PC-3 (cell line): Measurements from ENCODE around the gene RABGAP1. TPM values are rescaled to one million over a fixed set of nuclear protein-coding genes. Genes with fewer than 3 reads are reported as not detected.

Experiments
- ATAC-seq: fragments of 200-7000 bp; cut with Tn5 transposase; 2 replicates; pipeline ENCODE4 v1.9.1; 2020; ENCODE audit warnings: mild to moderate bottlenecking, moderate library complexity
- BruUV-seq: library from RNA; stranded (reverse); fragments of 400-500 nt; replicated peaks from 2 replicates; lab custom pipeline; 2021; lab: Mats Ljungman, UMichigan
- CTCF ChIA-PET: fragments of 300-600 bp; sonication (Branson Sonifier 250); formaldehyde crosslinking; loops from one replicate; lab custom pipeline; 2022; ENCODE audit warnings: antibody characterized with exemption; lab: Charles Lee
- POLR2A ChIA-PET: fragments of 300-600 bp; sonication (Branson Sonifier 250); formaldehyde crosslinking; loops from one replicate; lab custom pipeline; 2022; ENCODE audit warnings: antibody characterized with exemption; ENCODE audit not compliant: unreplicated experiment; lab: Charles Lee
- DNase-seq: peaks from one replicate; pipeline ENCODE4 v3.0.0-alpha.2; 2015
- H2AFZ ChIP-seq: fragments of 300-600 bp; sonication (generic); 2 replicates; pipeline ENCODE4 v1.6.0; 2016; ENCODE audit warnings: antibody characterized with exemption, low read length
- H3F3A ChIP-seq: fragments of 300-600 bp; sonication (generic); one replicate; pipeline ENCODE4 v1.6.0; 2017; ENCODE audit warnings: antibody characterized with exemption, low read length, control low read depth, mild to moderate bottlenecking; ENCODE audit not compliant: unreplicated experiment
- H3K27ac ChIP-seq: fragments of 300-600 bp; sonication (generic); 2 replicates; pipeline ENCODE4 v1.5.1; 2016; ENCODE audit warnings: mild to moderate bottlenecking, low read length
- H3K27me3 ChIP-seq: fragments of 300-600 bp; sonication (generic); 2 replicates; pipeline ENCODE4 v1.6.1; 2016; ENCODE audit warnings: low read length, mixed read lengths
- H3K36me3 ChIP-seq: fragments of 300-600 bp; sonication (generic); 2 replicates; pipeline ENCODE4 v1.6.1; 2016; ENCODE audit warnings: low read depth, mixed run types, low read length, mixed read lengths
- H3K4me1 ChIP-seq: fragments of 300-600 bp; sonication (generic); 2 replicates; pipeline ENCODE4 v1.5.1; 2016; ENCODE audit warnings: low read length; ENCODE audit not compliant: insufficient read depth
- H3K4me2 ChIP-seq: fragments of 300-600 bp; sonication (generic); 2 replicates; pipeline ENCODE4 v1.6.0; 2016; ENCODE audit warnings: low read length
- H3K4me3 ChIP-seq: fragments of 300-600 bp; sonication (generic); 2 replicates; pipeline ENCODE4 v1.5.1; 2016; ENCODE audit warnings: mild to moderate bottlenecking, low read length, mixed read lengths
- H3K79me2 ChIP-seq: fragments of 300-600 bp; sonication (generic); 2 replicates; pipeline ENCODE4 v1.6.1; 2017; ENCODE audit warnings: low read length, mixed read lengths
- H3K9ac ChIP-seq: fragments of 300-600 bp; sonication (generic); 2 replicates; pipeline ENCODE4 v1.6.0; 2016; ENCODE audit warnings: mild to moderate bottlenecking, low read length
- H3K9me2 ChIP-seq: fragments of 300-600 bp; sonication (generic); replicated peaks from 2 replicates; pipeline ENCODE4 v1.6.1; 2016; ENCODE audit warnings: mixed run types, low read length, mixed read lengths
- H3K9me3 ChIP-seq: fragments of 300-600 bp; sonication (generic); 2 replicates; pipeline ENCODE4 v1.6.1; 2016; ENCODE audit warnings: low read length, mixed read lengths
- H4K20me1 ChIP-seq: fragments of 300-600 bp; sonication (generic); 2 replicates; pipeline ENCODE4 v1.6.1; 2016; ENCODE audit warnings: low read length, mixed read lengths
- EZH2 ChIP-seq: fragments of 300-600 bp; sonication (generic); IDR thresholded peaks from one replicate; pipeline ENCODE4 v1.6.1; 2017; ENCODE audit warnings: antibody characterized with exemption, mild to moderate bottlenecking, low read length; ENCODE audit not compliant: unreplicated experiment
- EZH2phosphoT487 ChIP-seq: fragments of 300-600 bp; sonication (generic); IDR thresholded peaks from 2 replicates; pipeline ENCODE4 v1.6.1; 2018; ENCODE audit warnings: mild to moderate bottlenecking, antibody characterized with exemption, low read length, borderline replicate concordance
- intact Hi-C: fragments of 100-400 bp; cut with micrococcal nuclease; formaldehyde crosslinking; loops from 2 replicates; pipeline ENCODE4 v1.9.0; 2023
- total RNA-seq: library from RNA; depleted of rRNA; stranded (reverse); fragments of >200 nt; gene quantifications from 2 replicates; pipeline ENCODE4 v1.2.3, GENCODE V29; 2014
- TF ChIP-seq, protein P1 (sequence below): fragments of 300-600 bp; sonication (generic); conservative IDR thresholded peaks from 2 replicates; pipeline ENCODE4 v1.5.1; 2017; ENCODE audit warnings: antibody characterized with exemption, low read depth, mild to moderate bottlenecking, low read length

RABGAP1 gene
- total RNA-seq, 1 experiment from 2014 or later: 16.5 TPM

DNA sequence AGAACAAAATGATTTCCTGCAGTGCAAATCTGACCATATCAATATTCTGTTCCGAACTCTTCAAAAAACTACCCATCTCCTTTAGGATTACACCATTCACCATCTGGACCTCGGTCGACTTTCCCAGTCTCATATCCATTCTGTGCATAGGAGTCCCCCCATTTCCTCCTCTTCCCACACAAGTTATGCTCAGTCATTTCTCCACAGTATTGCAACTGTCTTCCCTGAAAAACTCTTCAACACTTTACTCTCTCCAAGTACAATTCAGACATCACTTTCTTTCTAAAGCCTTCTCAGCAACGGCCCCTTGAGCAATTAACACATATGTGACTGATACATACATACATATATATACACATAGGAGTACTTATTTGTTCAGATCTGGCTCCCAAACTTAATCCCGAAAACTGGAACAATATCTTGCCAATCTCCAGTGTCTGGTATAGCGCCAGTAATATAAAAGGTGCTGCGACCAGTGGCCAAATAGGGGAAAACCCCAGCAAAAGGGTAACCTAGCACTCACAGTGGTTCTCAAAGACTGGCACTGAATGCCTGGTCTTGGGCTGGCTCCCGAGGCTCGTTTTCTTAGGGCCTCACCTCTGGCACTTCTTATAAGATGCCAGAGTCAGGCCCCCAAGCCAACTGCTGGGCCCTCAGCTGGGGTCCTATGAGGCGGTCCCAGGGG, 10.1 kb upstream of the RABGAP1 start:
- TF ChIP-seq, protein P1, sequence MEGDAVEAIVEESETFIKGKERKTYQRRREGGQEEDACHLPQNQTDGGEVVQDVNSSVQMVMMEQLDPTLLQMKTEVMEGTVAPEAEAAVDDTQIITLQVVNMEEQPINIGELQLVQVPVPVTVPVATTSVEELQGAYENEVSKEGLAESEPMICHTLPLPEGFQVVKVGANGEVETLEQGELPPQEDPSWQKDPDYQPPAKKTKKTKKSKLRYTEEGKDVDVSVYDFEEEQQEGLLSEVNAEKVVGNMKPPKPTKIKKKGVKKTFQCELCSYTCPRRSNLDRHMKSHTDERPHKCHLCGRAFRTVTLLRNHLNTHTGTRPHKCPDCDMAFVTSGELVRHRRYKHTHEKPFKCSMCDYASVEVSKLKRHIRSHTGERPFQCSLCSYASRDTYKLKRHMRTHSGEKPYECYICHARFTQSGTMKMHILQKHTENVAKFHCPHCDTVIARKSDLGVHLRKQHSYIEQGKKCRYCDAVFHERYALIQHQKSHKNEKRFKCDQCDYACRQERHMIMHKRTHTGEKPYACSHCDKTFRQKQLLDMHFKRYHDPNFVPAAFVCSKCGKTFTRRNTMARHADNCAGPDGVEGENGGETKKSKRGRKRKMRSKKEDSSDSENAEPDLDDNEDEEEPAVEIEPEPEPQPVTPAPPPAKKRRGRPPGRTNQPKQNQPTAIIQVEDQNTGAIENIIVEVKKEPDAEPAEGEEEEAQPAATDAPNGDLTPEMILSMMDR: no peak
- H3K9me2 ChIP-seq: no peaks in the 10 kb centered on the region
- no peaks in the 10 kb centered on the region for H3K36me3 ChIP-seq
- DNase-seq (no peak), ATAC-seq (peak; percentile 27; the same call in 1 of the 2 replicates)
- H3K9me3 ChIP-seq: no peaks in the 10 kb centered on the region
- H3K79me2 ChIP-seq: peaks cover 84% of the 10 kb centered on the region
- peaks cover 23% of the 10 kb centered on the region for H3K4me1 ChIP-seq
- H2AFZ ChIP-seq: peak overlapping the region; percentile 87
- no TSS peak for BruUV-seq
- no peaks in the 10 kb centered on the region for H3K27me3 ChIP-seq
- intact Hi-C loops: loop anchor here (5.0 kb wide), 1 partner anchor 62 kb away; no protein-coding TSS in a partner anchor
- POLR2A ChIA-PET: interaction anchor here (0.6 kb wide), 1 partner anchor 30 kb away, joined by 3 read pairs; no protein-coding TSS in a partner anchor
- no peaks in the 10 kb centered on the region for H3F3A ChIP-seq
- peak overlapping the region; percentile 81 for H3K4me2 ChIP-seq
- CTCF ChIA-PET: no interaction called here
- peak overlapping the region; percentile 89 for H3K9ac ChIP-seq
- H3K4me3 ChIP-seq: peak overlapping the region; percentile 81
- no peaks in the 10 kb centered on the region for H4K20me1 ChIP-seq
- H3K27ac ChIP-seq: peak overlapping the region; percentile 49; the same call in 1 of the 2 replicates

DNA sequence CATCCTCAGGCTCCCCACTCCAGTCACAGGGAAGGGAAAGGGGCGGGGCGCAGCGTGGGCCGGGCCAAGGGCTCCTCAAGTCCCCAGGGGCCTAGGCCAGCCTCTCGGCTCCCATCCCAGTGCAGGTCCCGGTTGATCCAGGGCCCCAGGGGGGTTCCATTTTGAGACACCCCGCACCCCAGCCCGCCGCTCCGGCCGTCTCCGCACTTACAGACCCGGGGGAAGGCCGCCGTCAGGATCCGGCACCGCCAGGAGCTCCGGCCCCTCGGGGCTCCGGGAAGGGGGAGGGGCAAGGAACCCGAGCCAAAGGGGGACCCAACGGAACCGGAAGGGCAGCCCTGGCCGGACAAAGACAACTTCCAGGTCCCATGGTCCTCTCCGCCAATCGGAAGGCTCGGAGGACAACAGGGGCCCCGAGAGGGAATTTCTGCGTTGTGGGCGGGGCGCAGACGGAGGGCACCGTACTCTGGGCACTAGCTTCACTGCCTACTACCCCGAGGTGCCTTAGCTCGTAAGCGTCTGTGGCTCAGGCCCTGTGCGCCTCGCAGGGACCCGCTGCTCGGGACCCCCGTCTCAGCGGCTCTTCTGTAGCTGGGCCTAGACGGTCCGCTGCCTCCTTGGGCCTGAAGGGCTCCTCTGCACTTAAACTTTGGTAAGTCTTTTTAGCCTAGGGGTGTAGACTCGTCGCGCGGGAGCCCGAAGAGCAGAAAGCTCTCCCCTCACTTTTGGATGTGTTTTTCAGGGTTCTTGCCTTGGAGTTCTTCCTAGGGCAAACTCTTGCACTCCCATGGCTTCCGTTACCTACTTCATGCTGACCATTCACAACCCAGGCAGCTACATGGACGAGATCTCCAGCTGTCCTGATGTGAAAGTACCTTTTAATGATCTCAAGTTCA, 9.3 kb upstream of the RABGAP1 start, which contains the start of gene ZBTB26:
TSS of gene ZBTB26 (minus strand) at position 287 of the 896 bp plus-strand sequence. CDS start 11,578 bp downstream, outside the sequence.
- no peaks in the 10 kb centered on the region for H4K20me1 ChIP-seq
- H2AFZ ChIP-seq: peak within 1 kb of the TSS; percentile 87
- H3K27me3 ChIP-seq: no peaks in the 10 kb centered on the region
- intact Hi-C loops: loop anchor here (5.0 kb wide), 1 partner anchor 61 kb away; no protein-coding TSS in a partner anchor
- H3F3A ChIP-seq: no peaks in the 10 kb centered on the region
- no peaks in the 10 kb centered on the region for H3K9me3 ChIP-seq
- peaks cover 92% of the 10 kb centered on the region for H3K79me2 ChIP-seq
- TF ChIP-seq, protein P1: no peak
- no peak for TF ChIP-seq EZH2
- no peak for TF ChIP-seq EZH2phosphoT487
- H3K4me3 ChIP-seq: peak within 1 kb of the TSS; percentile 81
- POLR2A ChIA-PET: interaction anchor here (0.5 to 0.6 kb wide), 4 partner anchors 23 to 33 kb away, joined by 3 to 4 read pairs (median 3); no protein-coding TSS in a partner anchor
- ATAC-seq (peak; percentile 96), DNase-seq (peak; percentile 88)
- peak within 1 kb of the TSS; percentile 81 for H3K4me2 ChIP-seq
- BruUV-seq: TSS peak; percentile 59
- CTCF ChIA-PET: no interaction called here
- peak within 1 kb of the TSS; percentile 89 for H3K9ac ChIP-seq
- peaks cover 4% of the 10 kb centered on the region for H3K36me3 ChIP-seq
- no peaks in the 10 kb centered on the region for H3K9me2 ChIP-seq
- H3K4me1 ChIP-seq: peaks cover 23% of the 10 kb centered on the region
- peak within 1 kb of the TSS; percentile 49 for H3K27ac ChIP-seq
